ENCODE measurements around the gene MRFAP1L1. TPM values are rescaled to one million over a fixed set of nuclear protein-coding genes. Genes with fewer than 3 reads are reported as not detected.

MRFAP1L1 gene
- total RNA-seq, 1 donor: 38.0 TPM

- no peak overlapping the region for H3K4me2 ChIP-seq (ENCODE audit: insufficient read depth, low read length)
- H3K79me2 ChIP-seq (ENCODE audit: insufficient read depth, low read length): no peaks in the 10 kb centered on the region
- no peak for TF ChIP-seq CTCF (IDR thresholded peaks at IDR 0.05; ENCODE audit: extremely low read depth, low read depth, low read length)
- H3K27ac ChIP-seq (ENCODE audit: low read depth, low read length): no peak overlapping the region
- no peak overlapping the region for H2AFZ ChIP-seq (ENCODE audit: low read length)
- no peaks in the 10 kb centered on the region for H3K4me1 ChIP-seq (ENCODE audit: insufficient read depth, low read length)
- no peak for DNase-seq (ENCODE audit: insufficient read length, low spot score, missing footprints)
- no peaks in the 10 kb centered on the region for H3K27me3 ChIP-seq (ENCODE audit: insufficient read depth, low read length)
- no peaks in the 10 kb centered on the region for H4K20me1 ChIP-seq (ENCODE audit: insufficient read depth, low read length)
- H3K36me3 ChIP-seq (ENCODE audit: insufficient read depth, low read length): no peaks in the 10 kb centered on the region
- H3K4me3 ChIP-seq (ENCODE audit: insufficient read depth, low read length): no peak overlapping the region
- no peaks in the 10 kb centered on the region for H3K9me3 ChIP-seq (ENCODE audit: low read depth, low read length)
These were observed 32.8 kb upstream of the MRFAP1L1 start for GRCh38 chr4:6742507-6742906.

- no peak for TF ChIP-seq CTCF (IDR thresholded peaks at IDR 0.05; ENCODE audit: extremely low read depth, low read depth, low read length)
These were observed 30.7 kb upstream of the MRFAP1L1 start for GRCh38 chr4:6740347-6740746.

GRCh38 chr4:6739920-6740319 is 30.3 kb upstream of the MRFAP1L1 start:
- Histone ChIP-seq H3K27ac (ENCODE audit: low read depth, low read length) (no peak overlapping the region), H3K79me2 (ENCODE audit: insufficient read depth, low read length) (no peaks in the 10 kb centered on the region), H3K9me3 (ENCODE audit: low read depth, low read length) (no peaks in the 10 kb centered on the region), H3K4me2 (ENCODE audit: insufficient read depth, low read length) (no peak overlapping the region), H4K20me1 (ENCODE audit: insufficient read depth, low read length) (no peaks in the 10 kb centered on the region), H3K4me1 (ENCODE audit: insufficient read depth, low read length) (no peaks in the 10 kb centered on the region), H3K27me3 (ENCODE audit: insufficient read depth, low read length) (no peaks in the 10 kb centered on the region), H2AFZ (ENCODE audit: low read length) (no peak overlapping the region), H3K4me3 (ENCODE audit: insufficient read depth, low read length) (no peak overlapping the region), H3K36me3 (ENCODE audit: insufficient read depth, low read length) (no peaks in the 10 kb centered on the region)
- no peak for DNase-seq (ENCODE audit: insufficient read length, low spot score, missing footprints)
- TF ChIP-seq CTCF (IDR thresholded peaks at IDR 0.05; ENCODE audit: extremely low read depth, low read depth, low read length): no peak

More at GRCh38 chr4:6740347-6740746, 30.7 kb upstream of the MRFAP1L1 start:
- H2AFZ ChIP-seq (ENCODE audit: low read length): no peak overlapping the region
- no peak for DNase-seq (ENCODE audit: insufficient read length, low spot score, missing footprints)
- no peaks in the 10 kb centered on the region for H3K4me1 ChIP-seq (ENCODE audit: insufficient read depth, low read length)
- no peaks in the 10 kb centered on the region for H3K36me3 ChIP-seq (ENCODE audit: insufficient read depth, low read length)
- H3K4me3 ChIP-seq (ENCODE audit: insufficient read depth, low read length): no peak overlapping the region
- H3K27ac ChIP-seq (ENCODE audit: low read depth, low read length): no peak overlapping the region
- no peaks in the 10 kb centered on the region for H3K79me2 ChIP-seq (ENCODE audit: insufficient read depth, low read length)
- no peak overlapping the region for H3K4me2 ChIP-seq (ENCODE audit: insufficient read depth, low read length)
- no peaks in the 10 kb centered on the region for H3K27me3 ChIP-seq (ENCODE audit: insufficient read depth, low read length)
- no peaks in the 10 kb centered on the region for H3K9me3 ChIP-seq (ENCODE audit: low read depth, low read length)
- no peaks in the 10 kb centered on the region for H4K20me1 ChIP-seq (ENCODE audit: insufficient read depth, low read length)

GRCh38 chr4:6734165-6734786 is 24.6 kb upstream of the MRFAP1L1 start:
- H2AFZ ChIP-seq (ENCODE audit: low read length): no peak overlapping the region
- DNase-seq (ENCODE audit: insufficient read length, low spot score, missing footprints): no peak
- H3K4me3 ChIP-seq (ENCODE audit: insufficient read depth, low read length): no peak overlapping the region
- H3K36me3 ChIP-seq (ENCODE audit: insufficient read depth, low read length): no peaks in the 10 kb centered on the region
- no peaks in the 10 kb centered on the region for H4K20me1 ChIP-seq (ENCODE audit: insufficient read depth, low read length)
- no peaks in the 10 kb centered on the region for H3K79me2 ChIP-seq (ENCODE audit: insufficient read depth, low read length)
- H3K27ac ChIP-seq (ENCODE audit: low read depth, low read length): no peak overlapping the region
- no peak for TF ChIP-seq CTCF (IDR thresholded peaks at IDR 0.05; ENCODE audit: extremely low read depth, low read depth, low read length)
- peaks cover 11% of the 10 kb centered on the region for H3K4me1 ChIP-seq (ENCODE audit: insufficient read depth, low read length)
- no peak overlapping the region for H3K4me2 ChIP-seq (ENCODE audit: insufficient read depth, low read length)
- no peaks in the 10 kb centered on the region for H3K9me3 ChIP-seq (ENCODE audit: low read depth, low read length)
- H3K27me3 ChIP-seq (ENCODE audit: insufficient read depth, low read length): no peaks in the 10 kb centered on the region

Measured in osteoblast (primary cell).